Parathyroid adenoma (tissue), 2 donors: ENCODE measurements around the gene DYNC1I1.

Experiments used
- H2AFZ ChIP-seq: fragments of 300-600 bp; sonication (generic); one replicate; pipeline ENCODE4 v1.7.0; 2017; ENCODE audit warnings: antibody characterized with exemption, mild to moderate bottlenecking
- H3K27ac ChIP-seq: fragments of 300-600 bp; sonication (generic); one replicate; pipeline ENCODE4 v1.7.0; 2017
- H3K27me3 ChIP-seq: fragments of 300-600 bp; sonication (generic); one replicate; pipeline ENCODE4 v1.7.0; 2017; ENCODE audit warnings: low read length; ENCODE audit not compliant: control insufficient read depth, insufficient read depth
- H3K36me3 ChIP-seq: fragments of 300-600 bp; sonication (generic); one replicate; pipeline ENCODE4 v1.7.0; 2017; ENCODE audit warnings: low read length; ENCODE audit not compliant: control insufficient read depth, insufficient read depth
- H3K4me1 ChIP-seq: fragments of 300-600 bp; sonication (generic); one replicate; pipeline ENCODE4 v1.7.0; 2017; ENCODE audit warnings: control low read depth
- H3K4me2 ChIP-seq: fragments of 300-600 bp; sonication (generic); one replicate; pipeline ENCODE4 v1.7.0; 2017; ENCODE audit warnings: low read length
- H3K4me3 ChIP-seq: fragments of 300-600 bp; sonication (generic); one replicate; pipeline ENCODE4 v1.7.0; 2017; ENCODE audit warnings: low read depth, low read length
- H3K79me2 ChIP-seq: fragments of 300-600 bp; sonication (generic); one replicate; pipeline ENCODE4 v1.7.0; 2017; ENCODE audit warnings: control low read depth
- H3K9ac ChIP-seq: fragments of 300-600 bp; sonication (generic); one replicate; pipeline ENCODE4 v1.7.0; 2017; ENCODE audit warnings: mild to moderate bottlenecking
- H3K9me3 ChIP-seq: fragments of 300-600 bp; sonication (generic); one replicate; pipeline ENCODE4 v1.7.0; 2017; ENCODE audit warnings: low read length; ENCODE audit not compliant: control insufficient read depth
- CTCF ChIP-seq: fragments of 300-600 bp; sonication (generic); IDR thresholded peaks from one replicate; pipeline ENCODE4 v1.7.0; 2017; ENCODE audit warnings: antibody characterized with exemption, mild to moderate bottlenecking
- donor health status: primary hyperparathyroidism.

The DYNC1I1 gene

GRCh38 chr7:95772298-95772770, at the start of gene DYNC1I1:
Gene DYNC1I1 (plus strand): TSS chr7:95772554. CDS start chr7:95804730, 32,176 bp downstream.
- Histone ChIP-seq H3K27ac (peak within 1 kb of the TSS; percentile 11), H3K9ac (peak within 1 kb of the TSS; percentile 56), H3K9me3 (no peaks in the 10 kb centered on the region), H3K4me3 (peak within 1 kb of the TSS; percentile 60), H3K4me1 (peaks cover 2% of the 10 kb centered on the region), H3K27me3 (no peaks in the 10 kb centered on the region), H3K36me3 (no peaks in the 10 kb centered on the region), H3K79me2 (no peaks in the 10 kb centered on the region), H2AFZ (peak within 1 kb of the TSS; percentile 90), H3K4me2 (peak within 1 kb of the TSS; percentile 85)
- TF ChIP-seq CTCF: peak; percentile 28

DNA sequence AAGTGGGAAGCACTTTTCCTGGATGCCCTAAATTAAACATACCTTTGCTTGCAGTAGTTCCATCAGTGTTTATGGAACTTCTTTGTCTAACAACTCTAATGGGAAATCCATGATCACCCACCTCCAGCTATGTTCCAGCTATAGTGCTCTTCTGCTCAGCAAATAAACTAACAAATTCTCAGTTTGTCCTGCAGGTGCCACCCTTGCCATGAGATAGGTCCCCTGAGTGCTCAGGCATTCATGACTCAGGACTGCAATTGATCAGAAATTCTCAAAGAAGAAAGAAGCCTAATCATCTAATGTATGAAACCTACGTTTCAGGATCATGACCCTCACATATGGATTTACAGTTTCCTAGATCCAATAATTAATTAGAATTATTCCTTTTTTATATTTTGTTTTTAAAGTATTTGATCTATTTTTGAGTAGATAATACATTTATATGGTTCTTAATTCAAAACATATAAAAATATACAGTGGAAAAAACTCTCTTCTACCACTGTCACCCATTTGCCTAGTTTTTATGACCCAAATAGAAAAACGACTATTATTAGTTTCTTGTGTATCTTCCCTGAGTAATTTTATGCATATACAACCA, 48.7 kb upstream of the DYNC1I1 start:
- Histone ChIP-seq H3K9me3 (no peaks in the 10 kb centered on the region), H3K9ac (no peak overlapping the region), H3K27ac (no peak overlapping the region), H3K4me3 (no peak overlapping the region), H2AFZ (no peak overlapping the region), H3K27me3 (no peaks in the 10 kb centered on the region), H3K79me2 (no peaks in the 10 kb centered on the region), H3K36me3 (no peaks in the 10 kb centered on the region), H3K4me2 (no peak overlapping the region), H3K4me1 (no peaks in the 10 kb centered on the region)
- peak; percentile 53 for TF ChIP-seq CTCF

DNA sequence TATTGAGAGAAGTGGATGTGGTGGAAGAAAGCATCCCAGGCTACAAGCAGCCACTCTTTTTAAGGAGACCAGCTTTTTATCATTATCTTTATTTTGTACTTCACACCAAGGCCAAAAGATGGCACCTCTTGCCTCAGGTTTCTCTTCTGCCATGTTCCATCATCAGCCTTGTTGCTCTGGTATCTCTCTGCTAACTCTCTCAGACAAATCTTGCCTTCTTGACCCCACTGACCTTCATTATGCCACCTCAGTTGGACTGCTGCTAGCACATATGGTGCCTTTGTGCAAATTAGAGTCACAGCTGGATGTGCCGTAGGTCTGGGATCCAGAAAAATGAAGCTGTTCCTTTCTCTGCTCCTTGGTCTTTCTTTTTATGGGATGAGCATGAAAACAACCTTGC, 47.1 kb upstream of the DYNC1I1 start:
- no peaks in the 10 kb centered on the region for H3K27me3 ChIP-seq
- no peaks in the 10 kb centered on the region for H3K36me3 ChIP-seq
- no peaks in the 10 kb centered on the region for H3K4me1 ChIP-seq
- no peaks in the 10 kb centered on the region for H3K79me2 ChIP-seq
- no peak overlapping the region for H3K4me3 ChIP-seq
- H3K27ac ChIP-seq: no peak overlapping the region
- H3K9me3 ChIP-seq: no peaks in the 10 kb centered on the region
- no peak overlapping the region for H3K9ac ChIP-seq
- H2AFZ ChIP-seq: no peak overlapping the region
- H3K4me2 ChIP-seq: no peak overlapping the region
- TF ChIP-seq CTCF: no peak

DNA sequence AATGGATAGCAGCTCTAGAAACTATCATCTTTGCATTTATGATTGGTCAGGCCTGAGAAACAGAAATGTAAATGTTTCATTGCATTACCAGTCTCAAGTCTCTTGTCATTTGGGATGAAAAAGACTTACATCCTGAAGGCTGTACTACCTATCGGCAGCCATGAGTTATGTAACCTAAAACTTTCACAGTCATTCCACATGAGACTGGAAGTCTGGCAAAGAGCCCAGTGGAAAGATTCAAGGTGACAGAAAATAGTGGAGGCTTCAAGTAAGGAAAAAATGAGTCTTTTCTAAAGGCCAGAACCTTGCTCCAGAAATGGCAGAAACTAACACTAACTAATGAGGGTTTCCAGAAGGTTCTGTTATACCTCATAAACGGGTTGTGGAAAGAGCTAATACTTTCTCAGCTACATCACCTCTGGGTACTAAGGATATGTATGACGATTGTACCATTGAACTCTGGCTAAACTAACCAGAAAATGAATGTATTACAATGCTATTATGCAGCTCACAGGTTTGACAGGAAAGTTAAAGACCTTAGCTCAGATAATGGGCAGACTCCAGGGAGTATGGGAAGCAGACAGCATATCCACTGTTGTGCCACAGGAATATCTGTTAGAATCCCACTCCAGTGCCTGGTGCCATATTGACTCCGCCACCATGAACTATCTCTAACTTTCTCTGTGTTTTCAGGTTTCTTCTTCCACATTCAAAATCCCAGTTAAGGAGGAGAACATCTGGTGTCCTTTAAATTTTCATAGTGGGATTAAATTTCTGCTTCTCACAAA, 41.7 kb upstream of the DYNC1I1 start:
- Histone ChIP-seq H3K4me2 (no peak overlapping the region), H3K9me3 (no peaks in the 10 kb centered on the region), H2AFZ (no peak overlapping the region), H3K27me3 (no peaks in the 10 kb centered on the region), H3K27ac (no peak overlapping the region), H3K79me2 (no peaks in the 10 kb centered on the region), H3K36me3 (no peaks in the 10 kb centered on the region), H3K4me3 (no peak overlapping the region), H3K4me1 (no peaks in the 10 kb centered on the region), H3K9ac (no peak overlapping the region)
- TF ChIP-seq CTCF: no peak
